ENCODE measurements around the gene MRPL38. TPM values are rescaled to one million over a fixed set of nuclear protein-coding genes. Genes with fewer than 3 reads are reported as not detected.
A peak's percentile ranks its signal among the peaks of the same experiment; 100 is the strongest.

Gene MRPL38
- 10 to 100 TPM; 47.7 to 77.8 TPM for total RNA-seq

DNA sequence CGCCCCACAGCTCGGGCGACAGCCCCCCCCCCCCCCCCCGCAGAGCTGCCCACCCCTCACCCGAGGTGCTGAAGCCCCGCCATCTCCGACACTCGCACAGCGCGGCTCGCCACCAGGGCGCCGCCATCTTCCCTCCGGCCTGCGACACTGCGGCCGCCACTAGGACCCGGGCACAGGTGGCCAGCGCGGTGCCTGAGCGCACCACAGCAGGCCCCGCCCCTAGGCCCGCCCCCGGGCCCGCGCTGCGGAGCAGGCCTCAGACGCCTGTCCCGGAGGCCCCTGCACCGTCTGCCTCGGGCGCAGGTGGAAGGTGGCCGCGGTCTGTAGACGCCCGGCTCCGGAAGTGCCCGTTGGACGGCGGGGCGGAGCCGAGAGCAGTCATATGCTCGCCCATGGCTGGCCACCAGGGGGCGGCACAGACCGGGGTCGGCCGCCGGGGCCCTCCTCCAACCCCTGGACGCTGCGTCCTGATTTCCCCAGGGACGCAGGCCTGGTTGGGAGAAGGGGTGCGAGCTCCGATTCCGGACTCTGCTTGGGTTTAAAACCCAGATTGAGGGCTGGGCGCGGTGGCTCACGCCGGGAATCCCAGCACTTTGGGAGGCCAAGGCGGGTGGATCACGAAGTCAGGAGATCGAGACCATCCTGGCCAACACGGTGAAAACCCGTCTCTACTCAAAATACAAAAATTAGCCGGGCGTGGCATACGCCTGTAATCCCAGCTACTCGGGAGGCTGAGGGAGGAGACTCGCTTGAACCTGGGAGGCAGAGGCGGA, at the start of gene MRPL38:
TSS of gene MRPL38 (minus strand) at position 136 of the 773 bp plus-strand sequence. CDS start at position 127, 9 bp downstream.
- peak within 1 kb of the TSS; percentile 82 to 96 (median 92) for H3K27ac ChIP-seq
- peak within 1 kb of the TSS; percentile 84 to 91 for H3K4me3 ChIP-seq
- H3K36me3 ChIP-seq (replicated peaks in 1 of 2; ENCODE audit: insufficient read depth in 1 of 2, low read depth in 2 of 2): peaks cover under 1 to 11% of the 10 kb centered on the region in 2 donors
- WGBS, 2 donors: 3 to 5% methylated on average over 17 to 38 of the region's 69 CpGs
- intact Hi-C loops (cut with DNase I): loop anchor here (5.0 kb wide), 1 partner anchor 102 kb away; no protein-coding TSS in a partner anchor
- no peaks in the 10 kb centered on the region for H3K9me3 ChIP-seq
- TF ChIP-seq POLR2A (IDR thresholded peaks at IDR 0.05): peak; percentile 67 to 85 (median 69)
- TF ChIP-seq CTCF (IDR thresholded peaks at IDR 0.05): peak; percentile 97 to 100 (median 99)
- peak; percentile 96 to 98 (median 96) for DNase-seq
- H3K27me3 ChIP-seq: no peaks in the 10 kb centered on the region
- H3K4me1 ChIP-seq: peaks cover 19% of the 10 kb centered on the region
- peak; percentile 96 for ATAC-seq

GRCh38 chr17:75950855-75951554, 46.3 kb upstream of the MRPL38 start:
- H3K9me3 ChIP-seq: no peaks in the 10 kb centered on the region
- intact Hi-C loops (cut with DNase I): no loop called here
- ATAC-seq (no peak), DNase-seq (no peak)
- TF ChIP-seq POLR2A (IDR thresholded peaks at IDR 0.05) (no peak), CTCF (IDR thresholded peaks at IDR 0.05) (no peak)
- H3K4me3 ChIP-seq: no peak overlapping the region
- H3K27ac ChIP-seq: no peak overlapping the region
- no peaks in the 10 kb centered on the region for H3K4me1 ChIP-seq
- WGBS, 2 donors: 78 to 79% methylated on average over 8 of the region's 8 CpGs
- H3K36me3 ChIP-seq (replicated peaks in 1 of 2; ENCODE audit: insufficient read depth in 1 of 2, low read depth in 2 of 2): peaks cover 28 to 66% of the 10 kb centered on the region in 2 donors
- no peaks in the 10 kb centered on the region for H3K27me3 ChIP-seq

GRCh38 chr17:75950421-75950820, 45.7 kb upstream of the MRPL38 start:
- intact Hi-C loops (cut with DNase I): no loop called here
- no peaks in the 10 kb centered on the region for H3K27me3 ChIP-seq
- no peak for ATAC-seq
- 95 to 97% methylated on average over 6 of the region's 6 CpGs for WGBS, 2 donors
- DNase-seq: no peak
- peaks cover 28 to 60% of the 10 kb centered on the region in 2 donors for H3K36me3 ChIP-seq (replicated peaks in 1 of 2; ENCODE audit: insufficient read depth in 1 of 2, low read depth in 2 of 2)
- no peak for TF ChIP-seq CTCF (IDR thresholded peaks at IDR 0.05)
- TF ChIP-seq POLR2A (IDR thresholded peaks at IDR 0.05): no peak
- H3K9me3 ChIP-seq: no peaks in the 10 kb centered on the region
- H3K4me3 ChIP-seq: no peak overlapping the region
- no peak overlapping the region for H3K27ac ChIP-seq
- no peaks in the 10 kb centered on the region for H3K4me1 ChIP-seq

DNA sequence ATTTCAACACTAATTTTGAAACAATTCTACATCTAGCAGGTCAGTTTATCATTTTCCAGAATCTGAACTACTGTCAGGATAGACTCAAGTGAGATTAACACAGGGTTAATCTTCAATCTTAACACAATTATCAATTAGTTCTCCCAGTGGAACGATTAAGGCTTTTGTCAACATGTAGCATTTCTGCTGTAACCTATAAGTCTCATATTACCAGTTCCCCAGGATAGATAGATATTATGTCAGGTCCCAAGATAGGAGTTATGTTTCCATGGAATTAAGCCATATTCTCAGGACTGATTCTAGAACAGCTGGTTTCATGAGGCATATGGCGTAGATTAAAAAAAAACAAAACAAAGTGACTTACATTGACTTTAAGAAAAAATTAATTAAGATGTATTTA, 40.5 kb upstream of the MRPL38 start:
- Histone ChIP-seq H3K9me3 (no peaks in the 10 kb centered on the region), H3K27ac (peak overlapping the region in 1 of 4 donors; percentile 15), H3K36me3 (replicated peaks in 1 of 2; ENCODE audit: insufficient read depth in 1 of 2, low read depth in 2 of 2) (peaks cover under 1 to 25% of the 10 kb centered on the region in 2 donors), H3K27me3 (no peaks in the 10 kb centered on the region), H3K4me3 (no peak overlapping the region), H3K4me1 (peaks cover 18% of the 10 kb centered on the region)
- WGBS, 2 donors: 26 to 32% methylated on average over 2 of the region's 2 CpGs
- ATAC-seq (no peak), DNase-seq (no peak)
- TF ChIP-seq CTCF (IDR thresholded peaks at IDR 0.05): no peak
- no peak for TF ChIP-seq POLR2A (IDR thresholded peaks at IDR 0.05)
- intact Hi-C loops (cut with DNase I): no loop called here
